K562 (cell line): ENCODE measurements around the gene PPFIA1. TPM values are rescaled to one million over a fixed set of nuclear protein-coding genes. Genes with fewer than 3 reads are reported as not detected.

Source experiments
- ATAC-seq: fragments of 200-7000 bp; cut with Tn5 transposase; 3 replicates; pipeline ENCODE4 v1.9.1; 2020; ENCODE audit warnings: moderate library complexity
- BruUV-seq: library from RNA; stranded (reverse); fragments of 400-500 nt; replicated peaks from 2 replicates; lab custom pipeline; 2021; lab: Mats Ljungman, UMichigan
- CTCF ChIA-PET: fragments of 300-600 bp; formaldehyde crosslinking; extraction: SDS; loops from one replicate; lab custom pipeline; 2021; ENCODE audit warnings: low intra/inter-chr PET ratio; lab: Yijun Ruan, JAX
- POLR2A ChIA-PET: fragments of 300-600, 350-650 bp; sonication (Branson Sonifier 250); formaldehyde crosslinking; extraction: SDS; loops from one replicate; lab custom pipeline; 2021; ENCODE audit warnings: antibody characterized with exemption, inconsistent platforms; lab: Yijun Ruan, JAX
- DNase-seq, 4 experiments: peaks; one replicate each; pipeline versions ENCODE4 v3.0.0 to v3.0.0-alpha.2; 2011 to 2018; ENCODE audit warnings: low spot score in 3 of 4, mixed read lengths in 3 of 4; ENCODE audit errors: extremely low read depth in 1 of 4
- FAIRE-seq: peaks from 2 replicates; lab custom pipeline; 2011; peaks lifted over from hg19 to GRCh38; lab: Jason Lieb, UNC
- H2AFZ ChIP-seq: 2 replicates; pipeline ENCODE4 v1.6.0; 2011; ENCODE audit warnings: low read depth, low read length, control low read depth, inconsistent platforms
- H3K27ac ChIP-seq: fragments of 200-600 bp; 3 replicates; pipeline ENCODE4 v1.8.0; 2011; ENCODE audit warnings: low read depth, mild to moderate bottlenecking, control low read depth, inconsistent platforms, low read length, moderate library complexity, mixed read lengths; ENCODE audit errors: extremely low read depth
- H3K27me3 ChIP-seq, 2 experiments: fragments of 300-600 bp in 1 of 2; 2 replicates in 1 of 2; 3 replicates in 1 of 2; pipeline versions ENCODE4 v1.6.0 to v1.8.0; 2011; ENCODE audit warnings: inconsistent platforms in 2 of 2, low read length in 2 of 2, mild to moderate bottlenecking in 1 of 2, mixed read lengths in 1 of 2, moderate library complexity in 1 of 2; ENCODE audit not compliant: control insufficient read depth in 2 of 2, insufficient read depth in 2 of 2
- H3K36me3 ChIP-seq: fragments of 300-600 bp; 3 replicates; pipeline ENCODE4 v1.8.0; 2011; ENCODE audit warnings: mild to moderate bottlenecking, low read length, inconsistent platforms; ENCODE audit not compliant: control insufficient read depth, insufficient read depth
- H3K4me1 ChIP-seq, 2 experiments: fragments of 200-600 bp in 1 of 2; replicated peaks in 1 of 2; 2 replicates in 1 of 2; 3 replicates in 1 of 2; pipeline versions ENCODE4 v1.5.1 to v1.8.0; 2011; ENCODE audit warnings: inconsistent platforms in 2 of 2, low read length in 2 of 2, mild to moderate bottlenecking in 1 of 2, mixed read lengths in 1 of 2, moderate library complexity in 1 of 2; ENCODE audit not compliant: control insufficient read depth in 2 of 2, insufficient read depth in 2 of 2
- H3K4me2 ChIP-seq: 2 replicates; pipeline ENCODE4 v1.6.1; 2011; ENCODE audit warnings: low read length, control low read depth, inconsistent platforms, mixed read lengths; ENCODE audit not compliant: insufficient read depth
- H3K4me3 ChIP-seq: fragments of 200-600 bp; sonication (generic), shearing (Covaris generic); 2 replicates; pipeline ENCODE4 v1.5.1; 2016; ENCODE audit warnings: control low read depth, inconsistent platforms
- H3K79me2 ChIP-seq: fragments of 200-600 bp; 3 replicates; pipeline ENCODE4 v1.8.0; 2011; ENCODE audit warnings: low read length, inconsistent platforms; ENCODE audit not compliant: control insufficient read depth, insufficient read depth
- H3K9ac ChIP-seq, 2 experiments: 2 replicates each; pipeline versions ENCODE4 v1.6.0 to v1.6.1; 2011; ENCODE audit warnings: low read depth in 2 of 2, low read length in 2 of 2, control low read depth in 1 of 2, inconsistent platforms in 1 of 2, mild to moderate bottlenecking in 1 of 2, mixed read lengths in 1 of 2; ENCODE audit not compliant: insufficient read depth in 1 of 2
- H3K9me1 ChIP-seq: one replicate; pipeline ENCODE4 v1.6.0; 2011; ENCODE audit warnings: inconsistent platforms, mild to moderate bottlenecking, low read length, moderate library complexity; ENCODE audit not compliant: control insufficient read depth, insufficient read depth
- H3K9me3 ChIP-seq: replicated peaks from 2 replicates; pipeline ENCODE4 v1.5.1; 2011; ENCODE audit warnings: low read depth, low read length, inconsistent platforms; ENCODE audit not compliant: control insufficient read depth, insufficient read depth
- H4K20me1 ChIP-seq: replicated peaks from 2 replicates; pipeline ENCODE4 v1.6.1; 2011; ENCODE audit warnings: low read length, inconsistent platforms, mixed read lengths; ENCODE audit not compliant: control insufficient read depth, insufficient read depth
- ARID4B ChIP-seq: sonication (generic); formaldehyde crosslinking; IDR thresholded peaks from 2 replicates; pipeline ENCODE4 v1.8.0; 2022; ENCODE audit warnings: mild to moderate bottlenecking, missing genetic modification reagents
- ATF7 ChIP-seq: fragments of 450-650 bp; IDR thresholded peaks from 2 replicates; pipeline ENCODE4 v1.7.1; 2014; ENCODE audit warnings: mild to moderate bottlenecking, moderate library complexity
- BMI1 ChIP-seq: fragments of 150-350 bp; IDR thresholded peaks from 2 replicates; pipeline ENCODE4 v1.6.1; 2014; ENCODE audit warnings: low read length
- CHD2 ChIP-seq: IDR thresholded peaks from 2 replicates; pipeline ENCODE4 v1.6.1; 2011; ENCODE audit warnings: low read depth, low read length
- DPF2 ChIP-seq: fragments of 450-650 bp; IDR thresholded peaks from 2 replicates; pipeline ENCODE4 v1.6.1; 2016
- HDAC6 ChIP-seq: IDR thresholded peaks from 2 replicates; pipeline ENCODE4 v1.6.1; 2012; ENCODE audit warnings: low read depth, mild to moderate bottlenecking, control low read depth, inconsistent platforms, low read length, moderate library complexity
- PCBP1 ChIP-seq: fragments of 200-400 bp; formaldehyde crosslinking; IDR thresholded peaks from 2 replicates; pipeline ENCODE4 v1.6.1; 2018; ENCODE audit warnings: mild to moderate bottlenecking, low read depth, low read length; ENCODE audit not compliant: poor library complexity, severe bottlenecking
- STAT6 ChIP-seq: sonication (generic); formaldehyde crosslinking; IDR thresholded peaks from 2 replicates; pipeline ENCODE4 v1.8.1; 2023; ENCODE audit warnings: mild to moderate bottlenecking, missing genetic modification reagents
- YBX1 ChIP-seq: fragments of 450-650 bp; IDR thresholded peaks from 2 replicates; pipeline ENCODE4 v1.7.1; 2016; ENCODE audit warnings: mild to moderate bottlenecking
- ZBTB33 ChIP-seq: sonication (generic); formaldehyde crosslinking; IDR thresholded peaks from 2 replicates; pipeline ENCODE4 v1.8.1; 2023; ENCODE audit warnings: mild to moderate bottlenecking, missing genetic modification reagents
- ZC3H11A ChIP-seq: IDR thresholded peaks from 2 replicates; pipeline ENCODE4 v1.6.1; 2012; ENCODE audit warnings: low read depth, low read length, improper control_type of control experiment
- ZC3H4 ChIP-seq: sonication (generic); formaldehyde crosslinking; IDR thresholded peaks from 2 replicates; pipeline ENCODE4 v1.9.0; 2021; ENCODE audit warnings: missing genetic modification reagents, borderline replicate concordance
- ZNF134 ChIP-seq: fragments of 250-450 bp; sonication (Bioruptor Pico); conservative IDR thresholded peaks from 2 replicates; pipeline ENCODE4 v1.4.0; 2020
- WGBS: fragments of 100-300 bp; shearing (Covaris generic); methylation state at CpG from one replicate; pipeline ENCODE4 v1.1.6; 2016; ENCODE audit warnings: low coverage, mixed read lengths; ENCODE audit not compliant: insufficient coverage; ENCODE audit errors: missing lambda C conversion rate; 5-methylcytosine and 5-hydroxymethylcytosine counted together
- in situ Hi-C: fragments of 300-500 bp; cut with MboI; formaldehyde crosslinking; loops from 4 replicates; pipeline ENCODE4 v1.15.0; 2018; ENCODE audit warnings: inconsistent platforms, mixed read lengths
- intact Hi-C: fragments of 100-400 bp; cut with micrococcal nuclease; formaldehyde crosslinking; loops from 2 replicates; pipeline ENCODE4 v1.14.2; 2022
- polyA plus RNA-seq, 8 experiments: library from polyadenylated mRNA; depleted of rRNA in 4 of 8; stranded (reverse) in 5 of 8; unstranded in 3 of 8; fragments of >200 nt; fragmentation: Nextera tagmentation in 2 of 8; fragmentation: Illumina TruSeq in 1 of 8; extraction: Ambion mirVana in 2 of 8; extraction: Trizol in 1 of 8; gene quantifications; 2 replicates each; pipeline versions ENCODE4 v1.2.1 to v1.2.3, GENCODE V29; 2011 to 2014; ENCODE audit warnings: inconsistent platforms in 1 of 8, missing spikeins in 1 of 8
- total RNA-seq, 7 experiments: library from RNA; depleted of rRNA in 6 of 7; stranded (reverse); fragments of >200 nt in 6 of 7; fragmentation: Illumina TruSeq in 2 of 7; extraction: Trizol in 2 of 7; gene quantifications; 2 replicates each; pipeline versions ENCODE4 v1.2.1 to v1.2.3, GENCODE V29; 2011 to 2021; ENCODE audit warnings: low replicate concordance in 1 of 7

PPFIA1 gene
- total and polyA plus RNA-seq, 9 of the 15 experiments (the other 6 are each of a cell fraction or from before 2014, with no cell fraction given) = 9.9 to 41.5 (median 28.5) TPM

- no peak for DNase-seq
- BruUV-seq = no TSS peak
- Histone ChIP-seq H3K9ac (0 out of 4 replicates have a peak overlapping the region, but pooled peaks of 1 of the 2 experiments have one; percentile 72), H3K4me1 (peaks cover 14 to 42% of the 10 kb centered on the region in 2 experiments; a peak in 4 of 5 replicates), H3K9me1 (peaks cover 16% of the 10 kb centered on the region), H3K4me3 (no peak overlapping the region), H4K20me1 (peaks cover 35% of the 10 kb centered on the region), H3K9me3 (no peaks in the 10 kb centered on the region), H2AFZ (no peak overlapping the region), H3K36me3 (peaks cover 74% of the 10 kb centered on the region), H3K27me3 (no peaks in the 10 kb centered on the region), H3K4me2 (no peak overlapping the region), H3K27ac (no peak overlapping the region), H3K79me2 (peaks cover 27% of the 10 kb centered on the region)
- no peak for FAIRE-seq
- in situ Hi-C loops = no loop called here
- intact Hi-C loops = loop anchor here (5.0 kb wide), 1 partner anchor 34 kb away; no protein-coding TSS in a partner anchor
- ChIA-PET POLR2A (no interaction called here), CTCF (no interaction called here)
- no peak for ATAC-seq
- 95% methylated on average over 35 of the region's 35 CpGs for WGBS
- TF ChIP-seq ARID4B (CRISPR knock-in tag) (peak; percentile 26; the same call in 1 of the 2 replicates), ZBTB33 (peak; percentile 72; the same call in 1 of the 2 replicates), BMI1 (no peak), ZNF134 (no peak), PCBP1 (peak; percentile 40), DPF2 (no peak), ZC3H4 (no peak), YBX1 (no peak), STAT6 (no peak), CHD2 (no peak), ZC3H11A (no peak), HDAC6 (no peak), ATF7 (no peak)
These were observed 152.4 kb downstream of the PPFIA1 start for GRCh38 chr11:70422692-70423522.
